ENCODE data around the gene ULK4. TPM values are rescaled to one million over a fixed set of nuclear protein-coding genes. Genes with fewer than 3 reads are reported as not detected.

Gene ULK4
- total and polyA plus RNA-seq, 9 of the 15 experiments (the other 6 are each of a cell fraction or from before 2014, with no cell fraction given), result 3.0 to 5.9 (median 3.5) TPM

DNA sequence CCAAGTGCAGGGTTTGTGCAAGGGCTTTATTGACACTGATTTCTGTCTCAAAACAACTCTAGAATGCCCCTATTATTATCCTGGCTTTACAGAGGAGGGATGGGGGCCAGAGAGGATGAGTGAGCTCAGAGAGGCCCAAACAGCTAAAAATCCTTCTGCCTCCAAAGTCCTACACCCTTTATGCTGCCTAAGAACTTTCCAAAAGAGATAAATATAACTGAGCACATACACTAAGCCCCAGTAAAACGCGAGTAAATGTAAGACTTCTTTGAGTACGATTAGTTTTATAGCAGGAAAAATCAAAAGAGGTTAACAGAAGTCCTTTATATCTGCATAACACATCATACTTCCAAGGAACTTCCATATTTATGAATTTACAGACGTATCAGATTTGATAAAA is 613.5 kb downstream of the ULK4 start (continued):
- TF ChIP-seq, protein P1, sequence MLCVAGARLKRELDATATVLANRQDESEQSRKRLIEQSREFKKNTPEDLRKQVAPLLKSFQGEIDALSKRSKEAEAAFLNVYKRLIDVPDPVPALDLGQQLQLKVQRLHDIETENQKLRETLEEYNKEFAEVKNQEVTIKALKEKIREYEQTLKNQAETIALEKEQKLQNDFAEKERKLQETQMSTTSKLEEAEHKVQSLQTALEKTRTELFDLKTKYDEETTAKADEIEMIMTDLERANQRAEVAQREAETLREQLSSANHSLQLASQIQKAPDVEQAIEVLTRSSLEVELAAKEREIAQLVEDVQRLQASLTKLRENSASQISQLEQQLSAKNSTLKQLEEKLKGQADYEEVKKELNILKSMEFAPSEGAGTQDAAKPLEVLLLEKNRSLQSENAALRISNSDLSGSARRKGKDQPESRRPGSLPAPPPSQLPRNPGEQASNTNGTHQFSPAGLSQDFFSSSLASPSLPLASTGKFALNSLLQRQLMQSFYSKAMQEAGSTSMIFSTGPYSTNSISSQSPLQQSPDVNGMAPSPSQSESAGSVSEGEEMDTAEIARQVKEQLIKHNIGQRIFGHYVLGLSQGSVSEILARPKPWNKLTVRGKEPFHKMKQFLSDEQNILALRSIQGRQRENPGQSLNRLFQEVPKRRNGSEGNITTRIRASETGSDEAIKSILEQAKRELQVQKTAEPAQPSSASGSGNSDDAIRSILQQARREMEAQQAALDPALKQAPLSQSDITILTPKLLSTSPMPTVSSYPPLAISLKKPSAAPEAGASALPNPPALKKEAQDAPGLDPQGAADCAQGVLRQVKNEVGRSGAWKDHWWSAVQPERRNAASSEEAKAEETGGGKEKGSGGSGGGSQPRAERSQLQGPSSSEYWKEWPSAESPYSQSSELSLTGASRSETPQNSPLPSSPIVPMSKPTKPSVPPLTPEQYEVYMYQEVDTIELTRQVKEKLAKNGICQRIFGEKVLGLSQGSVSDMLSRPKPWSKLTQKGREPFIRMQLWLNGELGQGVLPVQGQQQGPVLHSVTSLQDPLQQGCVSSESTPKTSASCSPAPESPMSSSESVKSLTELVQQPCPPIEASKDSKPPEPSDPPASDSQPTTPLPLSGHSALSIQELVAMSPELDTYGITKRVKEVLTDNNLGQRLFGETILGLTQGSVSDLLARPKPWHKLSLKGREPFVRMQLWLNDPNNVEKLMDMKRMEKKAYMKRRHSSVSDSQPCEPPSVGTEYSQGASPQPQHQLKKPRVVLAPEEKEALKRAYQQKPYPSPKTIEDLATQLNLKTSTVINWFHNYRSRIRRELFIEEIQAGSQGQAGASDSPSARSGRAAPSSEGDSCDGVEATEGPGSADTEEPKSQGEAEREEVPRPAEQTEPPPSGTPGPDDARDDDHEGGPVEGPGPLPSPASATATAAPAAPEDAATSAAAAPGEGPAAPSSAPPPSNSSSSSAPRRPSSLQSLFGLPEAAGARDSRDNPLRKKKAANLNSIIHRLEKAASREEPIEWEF (CRISPR knock-in tag; IDR thresholded peaks at IDR 0.05), result no peak
- TF ChIP-seq HDAC8 (tag; IDR thresholded peaks at IDR 0.05), result no peak
- no peak for TF ChIP-seq HMG20B (CRISPR knock-in tag; IDR thresholded peaks at IDR 0.05)
- no peak for TF ChIP-seq MTA1 (IDR thresholded peaks at IDR 0.05; ENCODE audit: borderline replicate concordance)
- no peak for TF ChIP-seq NR3C1 (CRISPR knock-in tag; IDR thresholded peaks at IDR 0.05)

DNA sequence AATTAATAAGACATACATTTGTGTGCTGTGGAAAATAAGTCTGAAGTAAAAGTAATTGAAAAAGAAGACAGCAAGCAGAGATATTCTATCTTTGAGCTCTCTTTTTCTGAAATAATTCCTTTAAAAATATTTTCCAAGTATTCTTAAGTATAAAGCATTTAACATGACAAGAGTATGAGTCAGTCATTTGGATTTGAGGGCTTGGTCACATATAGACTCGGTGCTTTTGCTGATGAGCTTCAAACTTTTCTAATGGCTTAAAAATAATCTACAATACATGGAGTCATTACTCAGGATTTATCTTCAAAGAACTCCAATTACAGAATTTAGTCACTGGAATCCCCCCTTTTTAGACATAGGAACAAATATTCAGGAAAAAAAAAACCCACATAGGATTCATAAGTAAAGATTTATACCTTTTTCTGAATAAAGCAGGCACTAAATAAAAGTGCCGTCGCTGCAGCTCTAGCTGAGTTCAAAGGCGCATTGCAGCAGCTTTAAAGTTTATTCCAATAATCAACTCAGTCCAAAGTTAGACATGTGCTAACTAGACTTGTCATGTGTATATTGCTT is 615.1 kb downstream of the ULK4 start:
- H3K4me3 ChIP-seq, result no peak overlapping the region
- ChIA-PET CTCF (ENCODE audit: low intra/inter-chr PET ratio) (no interaction called here), POLR2A (no interaction called here)
- DNase-seq (ENCODE audit: extremely low read depth in 1 of 4, low spot score in 3 of 4) (no peak), FAIRE-seq (no peak), ATAC-seq (no peak)
- no peak overlapping the region for H3K27ac ChIP-seq (ENCODE audit: extremely low read depth, low read depth, low read length)
- H3K27me3 ChIP-seq (ENCODE audit: control insufficient read depth in 2 of 2, insufficient read depth in 2 of 2, low read length in 2 of 2), result 0 out of 5 replicates have a peak, but pooled peaks cover 0 to 4% of the 10 kb centered on the region in 2 experiments
- H3K9me3 ChIP-seq (replicated peaks; ENCODE audit: control insufficient read depth, insufficient read depth, low read depth, low read length), result no peaks in the 10 kb centered on the region
- no TSS peak for BruUV-seq (replicated peaks)
- H3K36me3 ChIP-seq (ENCODE audit: control insufficient read depth, insufficient read depth, low read length), result no peaks in the 10 kb centered on the region
- in situ Hi-C loops (cut with MboI) (no loop called here), intact Hi-C loops (cut with micrococcal nuclease) (no loop called here)
- H3K9ac ChIP-seq (ENCODE audit: insufficient read depth in 1 of 2, low read depth in 2 of 2, low read length in 2 of 2), result no peak overlapping the region
- H2AFZ ChIP-seq (ENCODE audit: low read depth, low read length), result no peak overlapping the region
- no peaks in the 10 kb centered on the region for H3K9me1 ChIP-seq (ENCODE audit: control insufficient read depth, insufficient read depth, low read length)
- no peak overlapping the region for H3K4me2 ChIP-seq (ENCODE audit: insufficient read depth, low read length)
- H3K79me2 ChIP-seq (ENCODE audit: control insufficient read depth, insufficient read depth, low read length), result no peaks in the 10 kb centered on the region
- H3K4me1 ChIP-seq (replicated peaks in 1 of 2; ENCODE audit: control insufficient read depth in 2 of 2, insufficient read depth in 2 of 2, low read length in 2 of 2), result no peaks in the 10 kb centered on the region
- 1% methylated on average over 4 of the region's 4 CpGs for whole genome bisulfite sequencing (ENCODE audit: insufficient coverage, low coverage, missing lambda C conversion rate)
- H4K20me1 ChIP-seq (replicated peaks; ENCODE audit: control insufficient read depth, insufficient read depth, low read length), result no peaks in the 10 kb centered on the region
- TF ChIP-seq, protein P2, sequence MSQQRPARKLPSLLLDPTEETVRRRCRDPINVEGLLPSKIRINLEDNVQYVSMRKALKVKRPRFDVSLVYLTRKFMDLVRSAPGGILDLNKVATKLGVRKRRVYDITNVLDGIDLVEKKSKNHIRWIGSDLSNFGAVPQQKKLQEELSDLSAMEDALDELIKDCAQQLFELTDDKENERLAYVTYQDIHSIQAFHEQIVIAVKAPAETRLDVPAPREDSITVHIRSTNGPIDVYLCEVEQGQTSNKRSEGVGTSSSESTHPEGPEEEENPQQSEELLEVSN (IDR thresholded peaks at IDR 0.05; ENCODE audit: borderline replicate concordance in 1 of 2, extremely low read depth in 1 of 2, insufficient read depth in 1 of 2, insufficient read length in 1 of 2, low read depth in 1 of 2, low read length in 1 of 2, poor library complexity in 1 of 2, severe bottlenecking in 1 of 2), result no peak
- TF ChIP-seq, protein P3, sequence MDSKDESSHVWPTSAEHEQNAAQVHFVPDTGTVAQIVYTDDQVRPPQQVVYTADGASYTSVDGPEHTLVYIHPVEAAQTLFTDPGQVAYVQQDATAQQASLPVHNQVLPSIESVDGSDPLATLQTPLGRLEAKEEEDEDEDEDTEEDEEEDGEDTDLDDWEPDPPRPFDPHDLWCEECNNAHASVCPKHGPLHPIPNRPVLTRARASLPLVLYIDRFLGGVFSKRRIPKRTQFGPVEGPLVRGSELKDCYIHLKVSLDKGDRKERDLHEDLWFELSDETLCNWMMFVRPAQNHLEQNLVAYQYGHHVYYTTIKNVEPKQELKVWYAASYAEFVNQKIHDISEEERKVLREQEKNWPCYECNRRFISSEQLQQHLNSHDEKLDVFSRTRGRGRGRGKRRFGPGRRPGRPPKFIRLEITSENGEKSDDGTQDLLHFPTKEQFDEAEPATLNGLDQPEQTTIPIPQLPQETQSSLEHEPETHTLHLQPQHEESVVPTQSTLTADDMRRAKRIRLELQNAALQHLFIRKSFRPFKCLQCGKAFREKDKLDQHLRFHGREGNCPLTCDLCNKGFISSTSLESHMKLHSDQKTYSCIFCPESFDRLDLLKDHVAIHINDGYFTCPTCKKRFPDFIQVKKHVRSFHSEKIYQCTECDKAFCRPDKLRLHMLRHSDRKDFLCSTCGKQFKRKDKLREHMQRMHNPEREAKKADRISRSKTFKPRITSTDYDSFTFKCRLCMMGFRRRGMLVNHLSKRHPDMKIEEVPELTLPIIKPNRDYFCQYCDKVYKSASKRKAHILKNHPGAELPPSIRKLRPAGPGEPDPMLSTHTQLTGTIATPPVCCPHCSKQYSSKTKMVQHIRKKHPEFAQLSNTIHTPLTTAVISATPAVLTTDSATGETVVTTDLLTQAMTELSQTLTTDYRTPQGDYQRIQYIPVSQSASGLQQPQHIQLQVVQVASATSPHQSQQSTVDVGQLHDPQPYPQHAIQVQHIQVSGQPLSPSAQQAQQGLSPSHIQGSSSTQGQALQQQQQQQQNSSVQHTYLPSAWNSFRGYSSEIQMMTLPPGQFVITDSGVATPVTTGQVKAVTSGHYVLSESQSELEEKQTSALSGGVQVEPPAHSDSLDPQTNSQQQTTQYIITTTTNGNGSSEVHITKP (IDR thresholded peaks at IDR 0.05; ENCODE audit: partially characterized antibody), result no peak
- no peak for TF ChIP-seq BRD4 (IDR thresholded peaks at IDR 0.05)
- TF ChIP-seq NCOA4 (IDR thresholded peaks at IDR 0.05; ENCODE audit: partially characterized antibody), result no peak
- TF ChIP-seq POLR3A (IDR thresholded peaks at IDR 0.05; ENCODE audit: borderline replicate concordance, extremely low read depth, insufficient read depth, insufficient read length), result no peak

Data from K562 (cell line).